SW480 (cell line): ENCODE data around the gene HSD17B7.

ENCODE experiments used
- DNase-seq: peaks from one replicate; pipeline ENCODE4 v3.0.0-alpha.2; 2016; ENCODE audit warnings: low spot score

HSD17B7 gene

DNA sequence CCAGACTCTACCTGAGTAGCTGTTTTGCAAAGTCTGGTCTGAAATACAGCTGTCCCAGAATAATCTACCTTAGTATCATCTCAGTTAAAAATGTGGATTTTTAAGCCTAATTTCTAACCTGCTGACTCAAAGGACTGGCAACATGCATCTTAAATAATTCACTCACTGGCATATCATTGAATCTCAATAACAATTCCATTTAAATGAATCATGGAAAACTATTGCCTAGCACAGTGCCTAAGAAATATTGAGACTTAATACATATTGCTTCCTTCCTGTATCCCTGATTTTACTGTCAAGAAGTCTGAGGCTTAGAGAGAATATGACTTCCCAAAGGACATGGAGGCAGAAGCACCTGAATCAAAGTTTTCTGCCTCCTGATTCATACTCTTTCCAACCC, 67.3 kb downstream of the HSD17B7 start:
- no peak for DNase-seq

- DNase-seq: no peak
These were observed 68.7 kb downstream of the HSD17B7 start for GRCh38 chr1:162859191-162859590.

DNA sequence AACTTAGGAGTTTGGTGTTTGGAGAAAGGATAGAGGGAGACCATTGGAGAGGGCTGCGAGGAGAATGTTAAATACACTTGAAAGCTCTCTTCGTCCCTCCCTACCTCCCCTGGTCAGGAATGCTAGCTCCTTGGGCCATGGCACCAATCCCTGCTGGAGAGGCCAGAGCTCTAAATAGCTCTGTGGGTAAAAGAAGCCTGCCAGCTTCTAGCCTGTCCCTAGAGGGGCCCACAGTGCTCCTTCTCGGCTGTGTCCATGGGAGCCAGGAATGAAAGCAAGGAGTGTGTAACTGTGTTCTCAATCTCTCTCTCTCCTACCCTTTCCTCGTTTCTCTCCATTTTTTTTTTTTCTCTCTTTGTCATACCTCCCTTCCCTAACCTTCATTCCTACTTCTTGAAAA, 70.6 kb downstream of the HSD17B7 start, which contains the start of gene CCDC190:
Gene CCDC190 (minus strand): TSS at position 75 of the 400 bp plus-strand sequence. CDS start 1,529 bp downstream, outside the sequence.
- no peak for DNase-seq

GRCh38 chr1:162861625-162862024, 71.1 kb downstream of the HSD17B7 start:
- no peak for DNase-seq
